Measurements from ENCODE around the gene PRELP. TPM values are rescaled to one million over a fixed set of nuclear protein-coding genes. Genes with fewer than 3 reads are reported as not detected.

Gene PRELP
- total RNA-seq, 1 experiment from 2014 or later = not detected

- Histone ChIP-seq H3K4me3 (ENCODE audit: low read length) (no peak overlapping the region), H3K9ac (ENCODE audit: low read length) (peak overlapping the region; percentile 6; the same call in 1 of the 2 replicates), H3K79me2 (ENCODE audit: low read length) (no peaks in the 10 kb centered on the region), H3K27me3 (ENCODE audit: low read length) (no peaks in the 10 kb centered on the region), H3F3A (ENCODE audit: low read length, unreplicated experiment) (peaks cover 11% of the 10 kb centered on the region), H3K9me2 (replicated peaks; ENCODE audit: low read length) (no peaks in the 10 kb centered on the region), H3K9me3 (ENCODE audit: low read length) (no peaks in the 10 kb centered on the region), H2AFZ (ENCODE audit: low read length) (no peak overlapping the region), H3K4me2 (ENCODE audit: low read length) (peak overlapping the region; percentile 55), H3K36me3 (ENCODE audit: low read depth, low read length) (no peaks in the 10 kb centered on the region), H3K4me1 (ENCODE audit: insufficient read depth, low read length) (peaks cover 55% of the 10 kb centered on the region), H3K27ac (ENCODE audit: low read length) (peak overlapping the region; percentile 81), H4K20me1 (ENCODE audit: low read length) (no peaks in the 10 kb centered on the region)
- ChIA-PET CTCF (no interaction called here), POLR2A (ENCODE audit: unreplicated experiment) (no interaction called here)
- DNase-seq = peak; percentile 34
- TF ChIP-seq, protein P1, sequence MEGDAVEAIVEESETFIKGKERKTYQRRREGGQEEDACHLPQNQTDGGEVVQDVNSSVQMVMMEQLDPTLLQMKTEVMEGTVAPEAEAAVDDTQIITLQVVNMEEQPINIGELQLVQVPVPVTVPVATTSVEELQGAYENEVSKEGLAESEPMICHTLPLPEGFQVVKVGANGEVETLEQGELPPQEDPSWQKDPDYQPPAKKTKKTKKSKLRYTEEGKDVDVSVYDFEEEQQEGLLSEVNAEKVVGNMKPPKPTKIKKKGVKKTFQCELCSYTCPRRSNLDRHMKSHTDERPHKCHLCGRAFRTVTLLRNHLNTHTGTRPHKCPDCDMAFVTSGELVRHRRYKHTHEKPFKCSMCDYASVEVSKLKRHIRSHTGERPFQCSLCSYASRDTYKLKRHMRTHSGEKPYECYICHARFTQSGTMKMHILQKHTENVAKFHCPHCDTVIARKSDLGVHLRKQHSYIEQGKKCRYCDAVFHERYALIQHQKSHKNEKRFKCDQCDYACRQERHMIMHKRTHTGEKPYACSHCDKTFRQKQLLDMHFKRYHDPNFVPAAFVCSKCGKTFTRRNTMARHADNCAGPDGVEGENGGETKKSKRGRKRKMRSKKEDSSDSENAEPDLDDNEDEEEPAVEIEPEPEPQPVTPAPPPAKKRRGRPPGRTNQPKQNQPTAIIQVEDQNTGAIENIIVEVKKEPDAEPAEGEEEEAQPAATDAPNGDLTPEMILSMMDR (conservative IDR thresholded peaks at IDR 0.05; ENCODE audit: low read depth, low read length) = no peak
- TF ChIP-seq EZH2phosphoT487 (IDR thresholded peaks at IDR 0.05; ENCODE audit: borderline replicate concordance, low read length) = no peak
- TF ChIP-seq EZH2 (IDR thresholded peaks at IDR 0.05; ENCODE audit: low read length, unreplicated experiment) = no peak
- no peak for ATAC-seq
- intact Hi-C loops (cut with micrococcal nuclease) = loop anchor here (10.0 kb wide), 1 partner anchor 258 kb away; the partner anchor contains the start of genes ZBED6 and ZC3H11A
- TSS peak; percentile 84 for BruUV-seq (replicated peaks)
Observed at GRCh38 chr1:203536575-203536974, 61.0 kb downstream of the PRELP start.

- no peaks in the 10 kb centered on the region for H3K36me3 ChIP-seq (ENCODE audit: low read depth, low read length)
- ATAC-seq (peak; percentile 13; the same call in 1 of the 2 replicates), DNase-seq (peak; percentile 93)
- H3K4me1 ChIP-seq (ENCODE audit: insufficient read depth, low read length) = peaks cover 55% of the 10 kb centered on the region
- peak overlapping the region; percentile 55 for H3K4me2 ChIP-seq (ENCODE audit: low read length)
- no peak overlapping the region for H2AFZ ChIP-seq (ENCODE audit: low read length)
- no peaks in the 10 kb centered on the region for H4K20me1 ChIP-seq (ENCODE audit: low read length)
- intact Hi-C loops (cut with micrococcal nuclease) = loop anchor here (10.0 kb wide), 1 partner anchor 258 kb away; the partner anchor contains the start of genes ZBED6 and ZC3H11A
- no peaks in the 10 kb centered on the region for H3K9me3 ChIP-seq (ENCODE audit: low read length)
- H3K27me3 ChIP-seq (ENCODE audit: low read length) = no peaks in the 10 kb centered on the region
- H3K4me3 ChIP-seq (ENCODE audit: low read length) = no peak overlapping the region
- CTCF ChIA-PET = no interaction called here
- no peaks in the 10 kb centered on the region for H3K79me2 ChIP-seq (ENCODE audit: low read length)
- no peaks in the 10 kb centered on the region for H3K9me2 ChIP-seq (replicated peaks; ENCODE audit: low read length)
- H3F3A ChIP-seq (ENCODE audit: low read length, unreplicated experiment) = peaks cover 11% of the 10 kb centered on the region
- H3K9ac ChIP-seq (ENCODE audit: low read length) = peak overlapping the region; percentile 27; the same call in 1 of the 2 replicates
- POLR2A ChIA-PET (ENCODE audit: unreplicated experiment) = interaction anchor here (0.5 to 0.6 kb wide), 3 partner anchors 23 to 155 kb away, joined by 3 to 8 read pairs (median 6); no protein-coding TSS in a partner anchor
- H3K27ac ChIP-seq (ENCODE audit: low read length) = peak overlapping the region; percentile 81
- no TSS peak for BruUV-seq (replicated peaks)
- no peak for TF ChIP-seq EZH2phosphoT487 (IDR thresholded peaks at IDR 0.05; ENCODE audit: borderline replicate concordance, low read length)
Observed at GRCh38 chr1:203536980-203537455, 61.4 kb downstream of the PRELP start.

DNA sequence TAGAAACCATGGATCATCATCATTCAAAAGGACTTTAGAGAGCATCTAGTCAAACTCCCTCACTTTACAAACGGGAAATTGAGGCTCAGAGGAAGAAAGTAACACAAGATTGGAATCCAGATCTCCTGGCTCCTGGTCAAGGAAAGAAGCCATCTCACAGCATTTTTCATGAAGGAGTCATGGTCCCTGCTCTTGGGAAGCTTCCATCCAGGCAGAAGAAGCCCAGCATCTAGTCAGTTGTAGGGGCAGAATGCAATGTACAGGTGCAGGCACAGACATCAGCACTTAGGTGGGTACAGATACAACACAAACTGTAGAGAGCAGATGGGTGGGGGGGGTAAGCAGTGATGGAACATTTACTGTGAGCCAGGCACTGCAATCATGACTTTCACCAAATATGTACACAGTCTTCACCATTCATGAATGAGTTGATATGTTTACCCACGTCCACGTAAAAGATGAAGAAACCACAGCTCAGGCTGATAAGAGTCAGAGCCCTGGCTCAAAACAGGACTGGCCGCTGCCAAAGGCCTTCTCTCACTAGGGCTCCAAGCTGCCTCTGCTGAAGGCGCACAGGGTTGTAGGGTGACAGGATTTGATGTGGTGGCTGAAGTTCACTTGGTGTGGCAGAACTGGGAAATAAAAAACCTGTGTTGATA, 62.3 kb downstream of the PRELP start:
- H3K36me3 ChIP-seq (ENCODE audit: low read depth, low read length) = no peaks in the 10 kb centered on the region
- no peak overlapping the region for H2AFZ ChIP-seq (ENCODE audit: low read length)
- DNase-seq = peak; percentile 92
- peak overlapping the region; percentile 81 for H3K27ac ChIP-seq (ENCODE audit: low read length)
- peak overlapping the region; percentile 2; the same call in 1 of the 2 replicates for H3K4me3 ChIP-seq (ENCODE audit: low read length)
- H3K4me1 ChIP-seq (ENCODE audit: insufficient read depth, low read length) = peaks cover 55% of the 10 kb centered on the region
- TF ChIP-seq EZH2phosphoT487 (IDR thresholded peaks at IDR 0.05; ENCODE audit: borderline replicate concordance, low read length) (no peak), EZH2 (IDR thresholded peaks at IDR 0.05; ENCODE audit: low read length, unreplicated experiment) (no peak)
- TF ChIP-seq, protein P1 (conservative IDR thresholded peaks at IDR 0.05; ENCODE audit: low read depth, low read length) = no peak
- POLR2A ChIA-PET (ENCODE audit: unreplicated experiment) = interaction anchor here (0.5 to 0.6 kb wide), 2 partner anchors 70 to 88 kb away, joined by 3 to 6 read pairs; no protein-coding TSS in a partner anchor
- peaks cover 11% of the 10 kb centered on the region for H3F3A ChIP-seq (ENCODE audit: low read length, unreplicated experiment)
- H3K9me3 ChIP-seq (ENCODE audit: low read length) = no peaks in the 10 kb centered on the region
- H3K9ac ChIP-seq (ENCODE audit: low read length) = peak overlapping the region; percentile 27; the same call in 1 of the 2 replicates
- BruUV-seq (replicated peaks) = no TSS peak
- H3K27me3 ChIP-seq (ENCODE audit: low read length) = no peaks in the 10 kb centered on the region
- peak; percentile 79 for ATAC-seq
- peak overlapping the region; percentile 55 for H3K4me2 ChIP-seq (ENCODE audit: low read length)
- intact Hi-C loops (cut with micrococcal nuclease) = loop anchor here (1.0 to 10.0 kb wide), 2 partner anchors 25 to 257 kb away; partner anchors contain the start of genes ZBED6 and ZC3H11A
- no peaks in the 10 kb centered on the region for H3K79me2 ChIP-seq (ENCODE audit: low read length)
- CTCF ChIA-PET = interaction anchor here (0.6 kb wide), 2 partner anchors 62 to 64 kb away, joined by 3 to 4 read pairs; no protein-coding TSS in a partner anchor
- H3K9me2 ChIP-seq (replicated peaks; ENCODE audit: low read length) = no peaks in the 10 kb centered on the region
- no peaks in the 10 kb centered on the region for H4K20me1 ChIP-seq (ENCODE audit: low read length)
